HepG2 (cell line): ENCODE results near the gene ENPP1. TPM values are rescaled to one million over a fixed set of nuclear protein-coding genes. Genes with fewer than 3 reads are reported as not detected.
A peak's percentile ranks its signal among the peaks of the same experiment; 100 is the strongest.

Experiments
- CBFB ChIP-seq: sonication (generic); formaldehyde crosslinking; IDR thresholded peaks from 2 replicates; pipeline ENCODE4 v1.4.0; 2020; ENCODE audit warnings: missing genetic modification reagents
- CBX2 ChIP-seq, 2 experiments: fragments of 200-600 bp in 1 of 2; sonication (generic); formaldehyde crosslinking in 1 of 2; IDR thresholded peaks; 2 replicates each; pipeline versions ENCODE4 v1.7.0 to v1.8.1; 2018 to 2022; ENCODE audit warnings: low read depth in 2 of 2, low read length in 1 of 2, mild to moderate bottlenecking in 1 of 2, missing genetic modification reagents in 1 of 2
- CEBPB ChIP-seq: IDR thresholded peaks from 2 replicates; pipeline ENCODE4 v1.6.1; 2011; ENCODE audit warnings: low read depth, low read length, improper control_type of control experiment, borderline replicate concordance
- EP300 ChIP-seq, 3 experiments: sonication (generic) in 1 of 3; formaldehyde crosslinking in 1 of 3; IDR thresholded peaks; 2 replicates each; pipeline versions ENCODE4 v1.5.1 to v1.6.1; 2011 to 2020; ENCODE audit warnings: low read depth in 2 of 3, low read length in 2 of 3, borderline replicate concordance in 1 of 3, improper control_type of control experiment in 1 of 3, mild to moderate bottlenecking in 1 of 3, missing genetic modification reagents in 1 of 3, moderate library complexity in 1 of 3
- HINFP ChIP-seq: sonication (generic); formaldehyde crosslinking; IDR thresholded peaks from 2 replicates; pipeline ENCODE4 v1.4.0; 2020; ENCODE audit warnings: low read depth, mild to moderate bottlenecking, missing genetic modification reagents
- POLR2G ChIP-seq: fragments of 200-400 bp; formaldehyde crosslinking; IDR thresholded peaks from 2 replicates; pipeline ENCODE4 v1.6.1; 2018; ENCODE audit warnings: mild to moderate bottlenecking, low read depth, low read length, moderate library complexity
- RBAK ChIP-seq: sonication (generic); formaldehyde crosslinking; IDR thresholded peaks from 2 replicates; pipeline ENCODE4 v1.5.1; 2020; ENCODE audit warnings: mild to moderate bottlenecking, missing genetic modification reagents
- REST ChIP-seq, 2 experiments: IDR thresholded peaks; 2 replicates each; pipeline ENCODE4 v1.6.1; 2011 to 2012; ENCODE audit warnings: low read length in 2 of 2, borderline replicate concordance in 1 of 2, low read depth in 1 of 2, mild to moderate bottlenecking in 1 of 2, moderate library complexity in 1 of 2
- SRSF4 ChIP-seq: fragments of 200-400 bp; formaldehyde crosslinking; IDR thresholded peaks from one replicate; pipeline ENCODE4 v1.6.1; 2018; ENCODE audit warnings: mild to moderate bottlenecking, low read depth, low read length, moderate library complexity; ENCODE audit not compliant: poor library complexity, severe bottlenecking
- TAF15 ChIP-seq: fragments of 200-400 bp; formaldehyde crosslinking; IDR thresholded peaks from one replicate; pipeline ENCODE4 v1.6.1; 2018; ENCODE audit warnings: mild to moderate bottlenecking, low read depth, low read length; ENCODE audit not compliant: poor library complexity, severe bottlenecking
- TBX2 ChIP-seq: sonication (generic); formaldehyde crosslinking; IDR thresholded peaks from 2 replicates; pipeline ENCODE4 v1.5.0; 2020; ENCODE audit warnings: missing genetic modification reagents, mild to moderate bottlenecking, borderline replicate concordance
- WIZ ChIP-seq: sonication (generic); formaldehyde crosslinking; IDR thresholded peaks from 2 replicates; pipeline ENCODE4 v1.5.1; 2020; ENCODE audit warnings: mild to moderate bottlenecking, missing genetic modification reagents
- ZBTB7B ChIP-seq: sonication (generic); formaldehyde crosslinking; IDR thresholded peaks from 2 replicates; pipeline ENCODE4 v1.4.0; 2020; ENCODE audit warnings: missing genetic modification reagents
- ZNF615 ChIP-seq: sonication (generic); formaldehyde crosslinking; IDR thresholded peaks from 2 replicates; pipeline ENCODE4 v1.5.0; 2020; ENCODE audit warnings: mild to moderate bottlenecking, missing genetic modification reagents, borderline replicate concordance
- ZNF761 ChIP-seq: sonication (generic); formaldehyde crosslinking; conservative IDR thresholded peaks from 2 replicates; pipeline ENCODE4 v1.4.0; 2020; ENCODE audit warnings: mild to moderate bottlenecking, missing genetic modification reagents
- ZNF883 ChIP-seq: sonication (generic); formaldehyde crosslinking; IDR thresholded peaks from 2 replicates; pipeline ENCODE4 v1.5.1; 2020; ENCODE audit warnings: mild to moderate bottlenecking, missing genetic modification reagents; ENCODE audit errors: not compliant biosample characterization
- polyA plus RNA-seq, 8 experiments: library from polyadenylated mRNA; depleted of rRNA in 3 of 8; stranded (reverse) in 7 of 8; unstranded in 1 of 8; fragments of >200 nt; fragmentation: Illumina TruSeq in 4 of 8; extraction: Trizol in 4 of 8; gene quantifications; 2 replicates each; pipeline versions ENCODE4 v1.2.1 to v1.2.3, GENCODE V29; 2011 to 2016; ENCODE audit warnings: low read depth in 4 of 8, missing spikeins in 1 of 8, mixed read lengths in 1 of 8; ENCODE audit not compliant: insufficient read depth in 1 of 8
- total RNA-seq, 5 experiments: library from RNA; depleted of rRNA; stranded (reverse); fragments of >200 nt; fragmentation: Illumina TruSeq; extraction: Trizol; gene quantifications; 2 replicates each; pipeline ENCODE4 v1.2.3, GENCODE V29; 2016; ENCODE audit warnings: low read depth in 1 of 5
- TF ChIP-seq, protein P1 (sequence below): IDR thresholded peaks from 2 replicates; pipeline ENCODE4 v1.6.1; 2018; ENCODE audit warnings: missing genetic modification reagents
- TF ChIP-seq, protein P2 (sequence below): sonication (generic); formaldehyde crosslinking; IDR thresholded peaks from 2 replicates; pipeline ENCODE4 v1.8.0; 2022; ENCODE audit warnings: mild to moderate bottlenecking, missing genetic modification reagents

ENPP1 gene
- total and polyA plus RNA-seq, 2 of the 13 experiments (the other 11 are each of a cell fraction or from before 2014, with no cell fraction given) = 56.5 to 160 TPM

DNA sequence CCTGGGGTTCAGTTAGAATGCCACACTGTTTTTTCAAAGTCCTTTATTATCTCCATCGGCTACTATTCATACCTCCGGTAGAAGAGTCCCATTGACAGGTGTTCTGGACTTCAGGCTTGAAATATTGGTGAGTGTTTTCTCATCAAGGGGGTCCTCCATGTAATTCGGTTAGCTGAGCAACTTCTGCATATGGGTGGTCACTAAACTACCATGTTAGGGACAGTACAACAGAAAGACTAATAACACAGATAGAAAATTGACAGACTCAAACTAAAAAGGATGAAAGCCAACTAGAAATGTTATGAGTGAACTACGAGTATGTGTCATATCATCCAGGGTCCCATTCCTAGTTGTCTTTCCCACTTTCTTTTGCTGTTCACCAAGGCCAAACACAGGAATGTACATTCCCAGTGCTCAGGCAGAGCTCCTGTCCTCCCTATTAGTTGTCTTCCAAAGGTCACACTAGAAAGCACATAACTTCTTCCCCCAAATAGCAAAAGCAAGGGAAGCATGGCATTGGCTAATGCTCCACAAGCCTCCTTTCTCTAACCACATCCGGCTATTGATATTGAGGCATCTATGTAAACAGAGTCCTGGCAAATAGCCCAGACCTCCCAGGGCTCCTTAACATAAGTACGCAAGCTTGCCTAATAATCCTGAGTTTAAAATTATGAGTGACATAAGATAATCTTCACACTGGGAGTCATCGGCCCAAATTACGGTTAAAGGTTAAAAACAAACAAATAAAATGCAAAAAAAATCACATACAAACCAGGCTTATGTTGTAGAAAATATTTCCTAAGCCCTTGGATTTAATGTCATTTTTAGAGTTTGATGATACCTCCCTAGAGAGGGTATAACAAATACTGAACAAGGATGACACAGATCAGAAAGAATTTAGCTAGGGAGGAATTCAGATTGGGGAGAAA lies 130.1 kb downstream of the ENPP1 start (continued):
- TF ChIP-seq CBX2 (IDR thresholded peaks at IDR 0.05; ENCODE audit: low read depth, low read length) = no peak
- TF ChIP-seq CBX2 (CRISPR knock-in tag; IDR thresholded peaks at IDR 0.05; ENCODE audit: low read depth) = peak; percentile 64; the same call in 1 of the 2 replicates
- peak; percentile 100 for TF ChIP-seq CBFB
- TF ChIP-seq HINFP = 0 out of 2 replicates have a peak, but pooled peaks have one; percentile 36
- TF ChIP-seq POLR2G = no peak
- TF ChIP-seq ZNF761 (CRISPR knock-in tag) = 0 out of 2 replicates have a peak, but pooled peaks have one; percentile 43
- peak; percentile 91 for TF ChIP-seq TBX2 (CRISPR knock-in tag)
- no peak for TF ChIP-seq ZNF883 (CRISPR knock-in tag)
- TF ChIP-seq, protein P1, sequence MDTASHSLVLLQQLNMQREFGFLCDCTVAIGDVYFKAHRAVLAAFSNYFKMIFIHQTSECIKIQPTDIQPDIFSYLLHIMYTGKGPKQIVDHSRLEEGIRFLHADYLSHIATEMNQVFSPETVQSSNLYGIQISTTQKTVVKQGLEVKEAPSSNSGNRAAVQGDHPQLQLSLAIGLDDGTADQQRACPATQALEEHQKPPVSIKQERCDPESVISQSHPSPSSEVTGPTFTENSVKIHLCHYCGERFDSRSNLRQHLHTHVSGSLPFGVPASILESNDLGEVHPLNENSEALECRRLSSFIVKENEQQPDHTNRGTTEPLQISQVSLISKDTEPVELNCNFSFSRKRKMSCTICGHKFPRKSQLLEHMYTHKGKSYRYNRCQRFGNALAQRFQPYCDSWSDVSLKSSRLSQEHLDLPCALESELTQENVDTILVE (CRISPR knock-in tag) = peak; percentile 91
- TF ChIP-seq, protein P2, sequence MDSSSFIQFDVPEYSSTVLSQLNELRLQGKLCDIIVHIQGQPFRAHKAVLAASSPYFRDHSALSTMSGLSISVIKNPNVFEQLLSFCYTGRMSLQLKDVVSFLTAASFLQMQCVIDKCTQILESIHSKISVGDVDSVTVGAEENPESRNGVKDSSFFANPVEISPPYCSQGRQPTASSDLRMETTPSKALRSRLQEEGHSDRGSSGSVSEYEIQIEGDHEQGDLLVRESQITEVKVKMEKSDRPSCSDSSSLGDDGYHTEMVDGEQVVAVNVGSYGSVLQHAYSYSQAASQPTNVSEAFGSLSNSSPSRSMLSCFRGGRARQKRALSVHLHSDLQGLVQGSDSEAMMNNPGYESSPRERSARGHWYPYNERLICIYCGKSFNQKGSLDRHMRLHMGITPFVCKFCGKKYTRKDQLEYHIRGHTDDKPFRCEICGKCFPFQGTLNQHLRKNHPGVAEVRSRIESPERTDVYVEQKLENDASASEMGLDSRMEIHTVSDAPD (CRISPR knock-in tag) = peak; percentile 82; the same call in 1 of the 2 replicates
- no peak for TF ChIP-seq SRSF4
- TF ChIP-seq ZNF615 (CRISPR knock-in tag) = peak; percentile 48; the same call in 1 of the 2 replicates
- TF ChIP-seq CEBPB = peak; percentile 83
- TF ChIP-seq WIZ (CRISPR knock-in tag) = peak; percentile 79; the same call in 1 of the 2 replicates
- no peak for TF ChIP-seq TAF15
- peak; percentile 93 for TF ChIP-seq ZBTB7B (CRISPR knock-in tag)
- TF ChIP-seq REST (IDR thresholded peaks at IDR 0.05; ENCODE audit: borderline replicate concordance in 1 of 2, low read depth in 1 of 2, low read length in 2 of 2) = peak in 1 of 2 experiments; percentile 70; a peak in 1 of 4 replicates
- TF ChIP-seq EP300 (IDR thresholded peaks at IDR 0.05; ENCODE audit: low read depth in 2 of 2, low read length in 2 of 2) = peak; percentile 40 to 97; a peak in 3 of 4 replicates
- peak; percentile 94 for TF ChIP-seq EP300 (CRISPR knock-in tag; IDR thresholded peaks at IDR 0.05; ENCODE audit: borderline replicate concordance)
- peak; percentile 62; the same call in 1 of the 2 replicates for TF ChIP-seq RBAK (CRISPR knock-in tag)
